Measurements from ENCODE around the gene CCDC188. TPM values are rescaled to one million over a fixed set of nuclear protein-coding genes. Genes with fewer than 3 reads are reported as not detected.

CCDC188 gene
- total and polyA plus RNA-seq, 9 of the 15 experiments (the other 6 are each of a cell fraction or from before 2014, with no cell fraction given): not detected

DNA sequence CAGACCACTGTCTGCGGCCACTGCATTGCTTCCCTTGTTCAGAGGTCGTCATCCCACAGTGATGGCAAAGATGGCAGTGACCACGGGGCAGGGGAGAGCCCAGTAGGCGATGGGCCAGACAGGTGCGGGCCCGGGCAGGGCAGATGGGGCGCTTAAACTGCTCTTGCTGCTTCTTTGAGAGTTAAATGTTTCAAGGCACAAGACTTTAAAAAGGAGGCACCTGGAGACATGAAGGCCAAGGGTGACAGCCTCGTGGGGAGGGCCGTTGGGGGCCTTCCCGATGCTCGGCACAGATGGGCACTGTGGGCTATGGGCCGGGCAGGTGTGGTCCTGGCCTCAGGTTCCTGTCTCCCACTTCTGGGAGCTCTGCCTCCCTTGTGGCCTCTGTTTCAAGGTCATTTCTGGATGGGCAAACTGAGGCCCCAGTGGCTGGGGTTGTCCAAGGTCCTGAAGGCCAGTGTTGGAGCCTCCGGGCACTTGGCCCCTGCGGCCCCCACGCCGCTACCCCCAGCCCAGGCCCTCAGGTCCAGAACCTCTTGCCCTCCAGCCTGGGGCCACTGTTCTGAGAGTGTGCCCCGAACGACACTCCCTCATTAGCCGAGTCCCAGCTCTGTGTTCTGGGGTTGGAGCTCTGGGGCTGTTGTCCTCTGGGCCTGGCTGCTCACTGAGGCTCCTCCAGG, 16.9 kb upstream of the CCDC188 start (continued):
- TF ChIP-seq NBN (IDR thresholded peaks at IDR 0.05; ENCODE audit: low read depth) (no peak), MEF2D (tag; conservative IDR thresholded peaks at IDR 0.05; ENCODE audit: low read depth) (no peak), SP2 (IDR thresholded peaks at IDR 0.05; ENCODE audit: extremely low read depth, low read depth, low read length, poor library complexity, severe bottlenecking) (no peak), CHAMP1 (IDR thresholded peaks at IDR 0.05) (no peak), ZNF217 (CRISPR knock-in tag; IDR thresholded peaks at IDR 0.05) (no peak), SRSF7 (optimal IDR thresholded peaks at IDR 0.05; ENCODE audit: low read depth, low read length) (no peak), ZNF282 (CRISPR knock-in tag; IDR thresholded peaks at IDR 0.05) (peak; percentile 26; the same call in 1 of the 2 replicates), MAFG (tag; conservative IDR thresholded peaks at IDR 0.05) (no peak), CHD4 (IDR thresholded peaks at IDR 0.05; ENCODE audit: insufficient read depth, insufficient replicate concordance, low read depth, low read length, poor library complexity, severe bottlenecking) (no peak), NFXL1 (CRISPR knock-in tag; IDR thresholded peaks at IDR 0.05) (no peak), ZNF668 (CRISPR knock-in tag; IDR thresholded peaks at IDR 0.05) (no peak), ESRRA (IDR thresholded peaks at IDR 0.05; ENCODE audit: borderline replicate concordance, low read depth) (peak; percentile 92), LCOR (CRISPR knock-in tag; IDR thresholded peaks at IDR 0.05) (no peak), CSDE1 (IDR thresholded peaks at IDR 0.05) (no peak)
- TF ChIP-seq, protein P1, sequence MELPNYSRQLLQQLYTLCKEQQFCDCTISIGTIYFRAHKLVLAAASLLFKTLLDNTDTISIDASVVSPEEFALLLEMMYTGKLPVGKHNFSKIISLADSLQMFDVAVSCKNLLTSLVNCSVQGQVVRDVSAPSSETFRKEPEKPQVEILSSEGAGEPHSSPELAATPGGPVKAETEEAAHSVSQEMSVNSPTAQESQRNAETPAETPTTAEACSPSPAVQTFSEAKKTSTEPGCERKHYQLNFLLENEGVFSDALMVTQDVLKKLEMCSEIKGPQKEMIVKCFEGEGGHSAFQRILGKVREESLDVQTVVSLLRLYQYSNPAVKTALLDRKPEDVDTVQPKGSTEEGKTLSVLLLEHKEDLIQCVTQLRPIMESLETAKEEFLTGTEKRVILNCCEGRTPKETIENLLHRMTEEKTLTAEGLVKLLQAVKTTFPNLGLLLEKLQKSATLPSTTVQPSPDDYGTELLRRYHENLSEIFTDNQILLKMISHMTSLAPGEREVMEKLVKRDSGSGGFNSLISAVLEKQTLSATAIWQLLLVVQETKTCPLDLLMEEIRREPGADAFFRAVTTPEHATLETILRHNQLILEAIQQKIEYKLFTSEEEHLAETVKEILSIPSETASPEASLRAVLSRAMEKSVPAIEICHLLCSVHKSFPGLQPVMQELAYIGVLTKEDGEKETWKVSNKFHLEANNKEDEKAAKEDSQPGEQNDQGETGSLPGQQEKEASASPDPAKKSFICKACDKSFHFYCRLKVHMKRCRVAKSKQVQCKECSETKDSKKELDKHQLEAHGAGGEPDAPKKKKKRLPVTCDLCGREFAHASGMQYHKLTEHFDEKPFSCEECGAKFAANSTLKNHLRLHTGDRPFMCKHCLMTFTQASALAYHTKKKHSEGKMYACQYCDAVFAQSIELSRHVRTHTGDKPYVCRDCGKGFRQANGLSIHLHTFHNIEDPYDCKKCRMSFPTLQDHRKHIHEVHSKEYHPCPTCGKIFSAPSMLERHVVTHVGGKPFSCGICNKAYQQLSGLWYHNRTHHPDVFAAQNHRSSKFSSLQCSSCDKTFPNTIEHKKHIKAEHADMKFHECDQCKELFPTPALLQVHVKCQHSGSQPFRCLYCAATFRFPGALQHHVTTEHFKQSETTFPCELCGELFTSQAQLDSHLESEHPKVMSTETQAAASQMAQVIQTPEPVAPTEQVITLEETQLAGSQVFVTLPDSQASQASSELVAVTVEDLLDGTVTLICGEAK (IDR thresholded peaks at IDR 0.05): no peak
- TF ChIP-seq, protein P1 (CRISPR knock-in tag; IDR thresholded peaks at IDR 0.05): 0 out of 2 replicates have a peak, but pooled peaks have one; percentile 18
